ENCODE results near the gene SMCO2.

The SMCO2 gene

DNA sequence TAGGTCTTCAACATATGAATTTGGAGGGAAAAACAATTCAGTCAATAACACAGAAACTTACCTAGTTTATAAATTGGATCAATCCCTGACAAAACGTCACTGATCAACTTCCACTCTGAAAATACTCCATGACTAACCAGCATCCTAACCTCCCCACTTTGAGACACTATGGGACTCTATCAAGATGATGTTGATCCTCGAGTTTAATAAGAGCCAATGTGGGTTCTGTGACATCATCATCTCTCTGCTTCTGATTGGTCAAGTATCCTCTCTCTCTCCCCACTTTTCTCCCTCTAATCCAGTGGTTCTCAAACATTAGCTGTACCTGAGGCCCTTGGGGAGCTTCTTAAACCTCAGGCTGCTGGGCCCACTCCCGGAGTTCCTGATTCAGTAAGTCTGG lies at the start of gene SMCO2:
SMCO2 (plus strand) TSS at position 301 of the 400 bp plus-strand sequence. CDS start 23,896 bp downstream, outside the sequence.
- DNase-seq (ENCODE audit: extremely low read depth in 1 of 2, low read depth in 1 of 2) = no peak

DNA sequence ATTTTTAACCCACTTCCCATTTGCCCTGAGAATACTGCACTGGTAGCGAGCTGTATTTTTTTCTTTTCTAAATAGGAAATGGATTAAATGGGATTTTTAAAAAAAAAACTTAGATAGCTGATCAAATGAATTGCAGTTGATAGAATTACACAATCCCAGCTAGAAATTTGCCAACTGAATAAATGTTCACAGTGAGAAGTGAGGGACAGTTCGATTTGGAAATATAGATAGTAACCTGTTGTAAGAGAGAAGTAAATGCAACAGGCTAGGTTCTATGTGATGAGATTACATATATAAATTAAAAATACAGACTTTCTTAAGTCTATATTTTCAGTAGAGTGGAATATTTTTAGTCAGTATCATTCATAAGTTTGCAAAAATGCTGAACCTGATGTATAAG lies 48.1 kb upstream of the SMCO2 start:
- DNase-seq (ENCODE audit: extremely low read depth in 1 of 2, low read depth in 1 of 2) = no peak

DNA sequence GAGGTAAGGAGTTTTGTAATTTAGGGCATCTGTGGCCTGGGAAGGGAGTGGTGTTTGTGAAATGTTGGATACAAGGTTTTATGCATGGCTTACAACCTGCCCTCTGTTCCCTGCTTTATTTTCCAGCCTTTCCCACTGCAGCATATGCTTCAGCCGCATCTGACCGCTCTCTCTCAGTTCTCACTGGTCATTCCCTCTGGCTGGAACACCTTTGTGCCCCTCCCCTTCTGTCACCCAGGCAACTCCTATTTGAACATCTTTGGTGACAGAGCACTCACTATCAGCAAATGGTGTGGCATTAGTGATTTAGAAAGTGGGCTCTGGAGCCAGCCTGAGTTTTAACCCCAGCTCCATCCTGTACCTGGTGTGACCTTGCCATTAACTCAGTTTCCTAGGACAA lies 47.5 kb upstream of the SMCO2 start:
- no peak for DNase-seq (ENCODE audit: extremely low read depth in 1 of 2, low read depth in 1 of 2)

GRCh38 chr12:27400856-27401354 lies 45.6 kb upstream of the SMCO2 start:
- DNase-seq (ENCODE audit: extremely low read depth in 1 of 2, low read depth in 1 of 2) = no peak

GRCh38 chr12:27412047-27412446 lies 34.5 kb upstream of the SMCO2 start:
- no peak for DNase-seq (ENCODE audit: extremely low read depth in 1 of 2, low read depth in 1 of 2)

DNA sequence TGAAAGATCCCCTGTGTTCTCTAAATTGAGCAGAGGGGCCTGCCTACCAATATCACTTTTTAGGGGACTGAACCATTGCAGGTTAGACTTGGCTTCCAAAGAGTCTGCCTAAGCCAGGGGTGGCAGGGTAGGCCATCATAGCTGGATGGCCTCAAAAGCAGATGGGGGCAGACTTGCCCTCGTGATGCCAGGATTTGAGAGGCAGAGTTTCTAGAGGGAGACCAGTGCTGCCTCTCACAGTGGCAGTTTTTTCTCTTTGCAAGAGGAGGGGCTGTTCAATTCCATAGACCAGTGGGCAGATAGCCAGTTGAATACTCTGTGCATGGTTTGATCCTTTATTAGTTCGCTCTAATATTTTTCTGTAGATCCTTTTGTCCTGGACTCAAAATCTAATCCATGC lies 23.8 kb upstream of the SMCO2 start:
- no peak for DNase-seq (ENCODE audit: extremely low read depth in 1 of 2, low read depth in 1 of 2)

DNA sequence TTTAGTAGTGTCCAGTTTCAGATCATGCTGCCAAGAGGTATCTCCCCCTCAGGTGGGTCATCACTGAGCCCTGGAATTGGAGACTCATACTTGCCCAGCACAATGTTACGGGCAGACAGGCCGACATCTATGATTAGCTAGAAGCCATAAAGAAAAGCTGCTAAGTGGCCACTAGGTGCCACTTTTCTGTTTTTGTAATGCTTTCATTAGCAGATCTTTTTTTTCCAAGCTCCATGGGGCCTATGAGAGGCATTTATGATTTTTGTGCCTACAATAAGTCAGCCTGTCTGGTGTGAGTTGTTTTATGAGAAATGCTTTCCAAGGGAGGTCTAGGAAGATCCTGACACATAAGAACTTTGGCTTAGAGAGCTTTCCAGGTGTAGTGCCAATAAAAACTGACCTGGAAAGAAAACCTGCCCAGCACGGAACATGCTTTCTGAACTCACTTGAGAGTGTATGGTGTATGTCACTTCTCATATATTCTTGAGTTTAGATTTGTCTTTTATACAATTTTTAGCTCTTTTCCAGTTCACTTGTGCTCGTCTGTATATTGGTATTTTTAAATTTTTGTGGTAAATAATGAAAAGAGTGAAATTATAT lies 21.8 kb upstream of the SMCO2 start:
- DNase-seq (ENCODE audit: extremely low read depth in 1 of 2, low read depth in 1 of 2) = no peak

DNA sequence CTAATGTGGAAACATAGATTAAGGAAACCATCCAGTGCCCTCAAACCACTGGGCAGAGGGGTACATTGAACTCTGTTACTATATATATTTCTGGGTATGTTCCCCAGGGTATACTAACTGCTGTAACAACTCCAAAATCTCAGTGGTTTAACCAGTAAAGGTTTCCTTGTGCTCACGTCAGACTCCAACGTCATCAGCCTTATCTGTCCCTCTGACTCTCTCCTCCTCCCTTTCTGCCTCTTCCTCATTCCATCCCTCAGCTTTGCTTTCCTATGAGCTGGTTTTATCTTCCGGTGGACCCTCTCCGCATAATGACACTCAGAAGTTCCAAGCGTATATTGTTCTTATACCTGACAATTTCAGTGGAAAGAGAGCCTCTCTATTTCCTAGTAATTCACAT lies 21.2 kb upstream of the SMCO2 start:
- no peak for DNase-seq (ENCODE audit: extremely low read depth in 1 of 2, low read depth in 1 of 2)

GRCh38 chr12:27426743-27427487 lies 19.6 kb upstream of the SMCO2 start:
- no peak for DNase-seq (ENCODE audit: extremely low read depth in 1 of 2, low read depth in 1 of 2)

- no peak for DNase-seq (ENCODE audit: extremely low read depth in 1 of 2, low read depth in 1 of 2)
These were observed 18.7 kb upstream of the SMCO2 start for GRCh38 chr12:27427824-27428223.

- no peak for DNase-seq (ENCODE audit: extremely low read depth in 1 of 2, low read depth in 1 of 2)
These were observed 18.1 kb upstream of the SMCO2 start for GRCh38 chr12:27428466-27428865.

- DNase-seq (ENCODE audit: extremely low read depth in 1 of 2, low read depth in 1 of 2) = no peak
These were observed 16.9 kb upstream of the SMCO2 start for GRCh38 chr12:27429606-27430005.

DNA sequence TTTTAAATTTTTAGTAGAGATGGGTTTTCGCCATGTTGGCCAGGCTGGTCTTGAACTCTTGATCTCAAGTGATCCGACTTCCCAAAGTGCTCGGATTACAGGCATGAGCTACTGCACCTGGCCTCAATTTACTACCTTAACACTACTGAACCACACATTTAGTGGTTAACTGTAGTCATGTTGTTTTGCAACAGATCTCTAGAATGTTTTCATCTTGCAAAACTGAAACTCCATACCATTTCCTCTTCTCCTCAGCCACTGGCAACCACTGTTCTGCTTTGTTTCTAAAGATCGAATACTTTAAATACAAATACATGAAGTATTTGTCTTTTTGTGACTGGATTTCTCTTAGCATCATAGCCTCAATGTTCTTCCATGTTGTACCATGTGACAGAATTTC lies 15.4 kb upstream of the SMCO2 start:
- no peak for DNase-seq (ENCODE audit: extremely low read depth in 1 of 2, low read depth in 1 of 2)

- DNase-seq (ENCODE audit: extremely low read depth in 1 of 2, low read depth in 1 of 2) = no peak
These were observed 11.6 kb upstream of the SMCO2 start for GRCh38 chr12:27434673-27435565.

- no peak for DNase-seq (ENCODE audit: extremely low read depth in 1 of 2, low read depth in 1 of 2)
These were observed 10.5 kb upstream of the SMCO2 start for GRCh38 chr12:27436029-27436428.

DNA sequence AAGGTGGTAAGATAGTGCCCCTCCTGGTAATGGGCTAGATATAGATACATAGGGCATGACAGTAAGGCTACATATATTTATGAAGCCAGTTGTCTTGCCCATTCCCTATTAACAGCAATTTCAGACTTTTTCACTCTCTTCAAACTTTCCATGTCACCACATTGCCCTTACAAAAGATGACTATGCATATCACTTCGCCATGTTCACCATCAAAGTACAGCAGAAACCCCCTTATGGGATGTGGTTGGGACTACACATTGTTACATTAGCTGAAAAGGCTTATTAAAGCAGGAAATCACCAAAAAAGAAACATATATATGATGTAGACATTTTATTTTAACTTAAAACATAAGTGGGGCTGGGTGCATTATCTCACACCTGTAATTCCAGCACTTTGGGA lies 9.8 kb upstream of the SMCO2 start:
- DNase-seq (ENCODE audit: extremely low read depth in 1 of 2, low read depth in 1 of 2) = no peak

DNA sequence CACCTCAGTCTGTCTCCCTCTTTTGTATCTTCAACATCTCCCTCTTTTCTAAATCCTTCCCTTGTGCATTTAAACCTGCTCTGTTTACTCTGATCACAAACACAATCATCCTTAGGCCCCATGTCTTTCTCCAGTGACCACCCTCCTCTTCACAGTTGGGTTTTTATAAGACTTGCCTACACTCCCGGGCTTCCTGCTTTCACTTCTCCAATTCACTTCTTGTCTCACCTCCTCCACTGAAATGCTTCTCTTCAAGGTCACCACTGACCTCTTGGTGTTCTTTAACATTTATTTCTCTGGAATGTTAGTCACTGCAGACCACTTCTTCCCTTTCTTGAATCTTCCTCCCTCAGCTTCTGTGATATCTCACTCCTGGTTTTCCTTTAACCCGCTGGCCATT lies 8.7 kb upstream of the SMCO2 start:
- no peak for DNase-seq (ENCODE audit: extremely low read depth in 1 of 2, low read depth in 1 of 2)

GRCh38 chr12:27447761-27448160 lies 1.2 kb downstream of the SMCO2 start:
- no peak for DNase-seq (ENCODE audit: extremely low read depth in 1 of 2, low read depth in 1 of 2)

- DNase-seq (ENCODE audit: extremely low read depth in 1 of 2, low read depth in 1 of 2) = no peak
These were observed 2.5 kb downstream of the SMCO2 start for GRCh38 chr12:27449026-27449425.

GRCh38 chr12:27449893-27450534 lies 3.5 kb downstream of the SMCO2 start:
- DNase-seq (ENCODE audit: extremely low read depth in 1 of 2, low read depth in 1 of 2) = no peak
